NK-92 treated with Interleukin-12 subunit alpha and Interleukin-12 subunit beta, amount 100 ng/mL, for 24 hours (cell line): ENCODE measurements around the gene MAP3K2.

ENCODE experiments used
- DNase-seq: peaks from one replicate; lab custom pipeline; 2025; lab: John Stamatoyannopoulos, UW

MAP3K2 gene

DNA sequence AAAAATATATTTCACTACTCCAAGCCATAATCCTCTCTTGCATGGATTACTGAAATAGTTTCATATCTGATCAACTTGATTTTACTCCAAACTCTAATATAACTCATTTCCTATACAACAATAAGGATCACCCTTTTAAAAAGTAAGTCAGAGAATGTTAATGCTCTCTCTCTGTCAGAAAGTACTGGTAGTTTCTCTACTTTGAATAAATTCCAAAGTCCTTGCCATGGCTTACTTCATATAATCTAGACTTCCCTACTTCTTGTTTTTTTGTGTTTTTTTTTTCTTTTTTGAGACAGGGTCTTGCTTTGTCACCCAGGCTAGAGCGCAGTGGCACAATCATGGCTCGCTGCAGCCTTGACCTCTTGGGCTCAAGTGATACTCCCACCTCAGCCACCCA is 36.2 kb downstream of the MAP3K2 start:
- DNase-seq: no peak

DNA sequence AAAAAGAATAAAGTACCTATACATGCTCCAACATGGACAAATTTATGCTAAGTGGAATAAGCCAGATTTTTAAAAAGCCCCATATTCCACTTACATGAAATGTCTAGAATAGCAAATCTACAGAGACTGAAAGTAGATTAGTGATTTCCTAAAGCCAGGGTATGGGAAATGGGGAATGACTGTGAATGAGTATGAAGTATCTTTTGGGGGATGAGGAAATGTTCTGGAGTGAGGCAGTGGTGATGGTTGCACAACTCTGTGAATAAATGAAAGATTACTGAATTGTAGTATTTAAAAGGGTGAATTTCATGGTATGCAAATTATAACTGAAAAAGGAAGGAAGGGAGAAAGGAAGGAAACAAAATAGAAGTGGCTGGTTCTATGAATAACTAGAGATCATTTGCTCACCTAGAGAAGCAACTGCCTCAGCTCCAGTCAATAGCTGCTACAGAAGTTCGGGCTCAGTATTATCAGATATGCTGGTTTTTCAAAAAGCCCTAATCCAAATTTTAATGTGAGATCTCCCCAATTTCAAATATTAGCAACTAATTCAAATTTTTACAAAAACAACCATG is 39.3 kb downstream of the MAP3K2 start:
- DNase-seq: no peak

DNA sequence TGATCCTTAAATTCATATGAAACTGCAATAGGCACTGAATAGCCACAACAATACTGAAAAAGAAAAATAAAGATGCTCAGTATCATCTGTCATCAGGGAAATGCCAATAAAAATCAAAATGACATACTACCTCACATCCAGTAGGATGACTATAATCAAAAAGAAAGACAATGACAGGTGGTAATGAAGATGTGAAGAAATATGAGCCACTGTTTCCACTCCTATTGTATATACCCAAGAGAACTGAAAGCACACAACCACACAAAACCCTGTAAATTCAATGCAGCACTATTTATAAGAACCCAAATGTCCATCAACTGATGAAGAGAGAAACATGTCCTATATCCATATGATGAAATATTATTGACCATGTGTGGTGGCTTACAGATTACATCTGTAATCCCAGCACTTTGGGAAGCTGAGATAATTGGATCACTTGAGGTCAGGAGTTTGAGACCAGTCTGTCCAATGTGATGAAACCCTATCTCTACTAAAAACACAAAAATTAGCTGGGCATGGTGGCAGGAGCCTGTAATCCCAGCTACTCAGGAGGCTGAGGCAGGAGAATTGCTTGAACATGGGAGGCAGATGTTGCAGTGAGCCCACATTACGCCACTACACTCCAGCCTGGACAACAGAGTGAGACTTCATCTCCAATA is 39.9 kb downstream of the MAP3K2 start:
- no peak for DNase-seq

DNA sequence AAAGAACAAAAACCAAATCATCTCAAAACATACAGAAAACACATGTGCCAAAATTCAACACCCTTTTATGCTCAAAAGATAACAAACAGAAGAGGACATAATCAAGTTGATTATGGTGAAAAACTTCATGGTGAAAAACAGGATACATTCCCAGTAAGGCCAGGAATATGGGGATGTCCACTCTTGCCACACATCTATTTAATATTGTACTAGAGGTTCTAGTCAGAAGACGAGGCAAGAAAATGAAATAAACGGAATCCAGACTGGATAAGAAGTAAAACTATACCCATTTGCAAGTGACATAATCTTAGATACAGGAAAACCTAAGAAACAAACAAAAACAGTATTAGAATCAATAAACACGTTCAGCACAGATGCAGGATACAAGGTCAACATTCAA is 40.8 kb downstream of the MAP3K2 start:
- no peak for DNase-seq

DNA sequence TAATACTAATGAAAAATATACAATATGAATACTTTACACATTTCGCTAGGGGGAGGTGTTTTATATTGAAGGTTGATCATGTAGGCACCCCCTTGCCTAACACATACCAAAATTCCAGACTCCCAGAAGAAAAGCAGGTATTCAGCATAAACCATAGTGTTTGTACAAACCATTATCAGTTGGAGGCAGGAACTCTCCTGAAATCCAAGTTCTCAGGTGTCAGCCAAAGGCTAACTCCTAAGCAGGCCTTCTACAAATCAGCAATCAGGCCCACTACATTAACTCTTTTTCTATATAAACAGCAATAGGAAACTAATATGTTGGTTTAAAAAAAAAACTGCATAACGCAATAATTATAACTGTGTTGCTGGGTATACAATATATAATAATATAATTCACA is 44.5 kb downstream of the MAP3K2 start:
- DNase-seq: no peak

DNA sequence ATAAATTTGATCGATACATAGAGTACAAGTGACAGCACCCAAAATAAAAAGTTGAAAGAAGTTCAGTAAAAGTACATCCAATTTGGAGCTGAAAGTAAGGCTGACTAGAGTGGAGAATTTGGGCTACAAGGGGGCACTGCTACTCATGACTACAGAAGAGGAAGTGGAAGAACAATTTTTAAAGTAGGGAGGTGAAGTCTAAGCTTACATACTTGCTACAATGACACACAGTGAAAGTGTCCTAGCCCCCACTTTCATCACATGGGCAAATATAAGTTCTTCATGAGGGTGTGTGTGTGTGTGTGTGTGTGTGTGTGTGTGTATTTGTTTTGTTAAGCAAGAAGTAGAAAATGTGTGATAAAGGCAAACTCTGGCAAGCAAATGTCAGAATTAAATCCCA is 45.7 kb downstream of the MAP3K2 start:
- DNase-seq: no peak

DNA sequence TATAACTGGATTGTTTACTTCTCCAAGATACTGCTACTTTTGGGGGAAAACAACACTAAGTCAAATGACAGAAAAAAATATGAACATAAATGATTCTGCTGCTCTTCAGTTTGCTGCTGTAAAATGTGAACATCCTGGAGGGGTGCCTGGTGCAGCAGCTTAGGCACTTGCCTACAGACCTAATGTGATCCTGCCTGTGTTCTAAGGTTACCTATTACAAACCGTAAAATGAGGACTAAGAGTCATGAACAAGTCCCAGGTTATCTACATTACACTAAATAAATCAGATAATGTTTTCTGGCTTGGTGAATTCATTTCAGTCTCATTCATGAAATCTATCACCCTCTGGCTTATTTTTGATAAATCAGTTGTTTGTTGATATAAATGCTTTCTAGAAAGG is 55.4 kb downstream of the MAP3K2 start:
- no peak for DNase-seq

DNA sequence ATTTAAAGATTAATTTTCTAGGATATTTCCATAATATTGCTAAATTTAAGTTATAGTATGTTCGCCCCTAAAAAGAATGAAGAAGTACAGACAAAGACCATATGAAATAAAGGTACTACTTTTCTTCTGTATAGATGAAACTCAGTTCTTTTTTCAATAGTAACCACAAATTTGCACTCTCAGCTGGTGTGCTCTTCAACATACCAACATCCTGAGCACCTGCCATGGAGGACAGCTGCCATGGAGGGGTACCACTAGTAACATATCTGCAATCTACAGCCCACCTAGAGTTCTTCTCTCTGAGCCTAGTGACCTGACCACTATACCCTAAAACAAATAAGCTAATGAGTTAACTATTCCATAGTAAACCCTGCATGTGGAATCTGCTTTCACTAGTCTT is 57.0 kb downstream of the MAP3K2 start:
- no peak for DNase-seq

DNA sequence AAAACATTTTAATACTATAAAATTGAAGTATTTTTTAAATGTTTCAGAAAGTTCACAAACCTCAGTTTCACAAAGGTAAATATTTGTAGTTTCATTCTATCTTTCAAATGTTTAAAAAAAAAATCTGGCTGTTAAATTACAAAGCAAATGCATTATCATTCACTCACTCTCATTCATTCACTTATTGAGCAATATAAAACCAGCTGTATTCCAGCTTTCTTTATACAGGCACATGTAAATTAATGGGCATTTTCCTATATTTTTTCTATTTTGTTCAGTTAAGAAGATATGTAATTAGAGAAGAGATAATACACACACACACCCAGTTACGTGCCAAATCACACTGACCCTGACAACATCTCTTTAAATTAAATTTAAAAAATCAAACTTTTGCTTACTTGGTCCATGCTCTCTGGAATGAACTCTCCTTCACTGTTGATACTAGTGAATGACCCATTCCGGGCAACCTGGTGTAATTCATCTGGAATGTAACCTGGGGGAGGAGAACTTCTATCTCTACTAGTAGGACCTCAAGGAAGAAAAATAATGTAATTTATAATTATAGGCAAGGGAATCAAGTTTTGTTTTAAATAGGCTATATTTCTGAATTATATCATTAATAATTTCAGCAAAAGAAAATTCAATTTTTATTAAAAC is 61.4 kb downstream of the MAP3K2 start:
- DNase-seq: no peak

DNA sequence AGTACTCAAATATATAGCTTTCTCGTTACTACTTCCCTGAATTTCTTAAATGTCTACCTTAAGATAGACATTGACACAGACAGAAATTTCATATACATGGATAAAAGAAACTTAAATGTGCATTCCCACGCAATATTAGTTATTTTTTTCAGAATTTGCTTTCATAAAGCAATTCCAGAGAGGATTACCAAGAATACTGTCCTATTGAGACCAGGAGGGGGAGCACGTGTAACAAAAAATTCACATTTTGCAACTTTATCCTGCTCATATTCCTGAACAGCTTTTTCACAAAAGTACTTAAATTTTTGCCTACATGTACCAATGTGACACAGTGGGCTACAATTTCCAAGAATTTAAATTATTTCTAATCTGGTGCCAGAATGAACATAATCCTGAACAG is 63.1 kb downstream of the MAP3K2 start:
- DNase-seq: no peak

DNA sequence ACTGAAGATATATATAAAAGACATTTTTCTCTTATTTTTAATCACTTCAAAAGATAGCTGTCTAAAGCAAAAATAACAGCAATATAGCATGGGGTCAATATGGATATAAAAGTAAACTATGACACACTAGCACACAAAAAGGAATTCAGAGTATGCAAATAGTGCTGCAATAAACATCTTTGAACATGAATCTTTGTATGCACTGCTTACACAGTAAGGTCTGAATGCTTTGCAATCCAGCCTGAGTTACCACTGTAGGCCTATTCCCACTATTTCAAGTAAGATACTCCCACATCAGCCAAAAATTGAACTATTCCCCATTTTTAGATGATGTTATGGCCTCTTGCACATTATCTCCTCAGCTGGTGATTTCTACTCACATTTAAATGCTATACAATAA is 66.5 kb downstream of the MAP3K2 start:
- no peak for DNase-seq

DNA sequence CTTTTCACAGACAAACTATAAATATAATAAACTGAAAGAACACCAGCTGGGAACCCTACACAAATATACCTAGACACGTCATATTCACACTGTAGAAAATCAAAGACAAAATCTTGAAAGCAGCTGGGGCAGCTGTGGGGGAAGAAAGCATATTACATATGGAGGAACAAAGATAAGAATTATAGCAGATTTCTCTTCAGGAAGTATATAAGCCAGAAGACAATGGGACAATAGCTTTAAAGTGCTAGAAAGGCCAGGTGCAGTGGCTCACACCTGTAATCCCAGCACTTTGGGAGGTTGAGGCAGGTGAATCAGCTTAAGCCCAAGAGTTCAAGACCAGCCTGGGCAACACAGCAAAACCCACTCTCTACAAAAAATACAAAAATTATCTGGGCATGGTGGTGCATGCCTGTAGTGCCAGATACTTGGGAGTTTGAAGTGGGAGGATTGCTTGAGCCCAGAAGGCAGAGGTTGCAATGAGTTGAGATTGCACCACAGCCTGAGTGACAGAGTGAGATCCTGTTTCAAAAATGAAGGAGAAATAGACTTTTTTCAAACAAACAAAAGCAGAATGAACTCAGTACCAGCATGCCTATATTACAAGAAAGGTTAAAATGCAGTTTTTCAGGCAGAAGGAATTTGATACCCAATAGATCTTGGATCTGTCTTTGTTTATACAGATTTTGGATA is 67.0 kb downstream of the MAP3K2 start:
- DNase-seq: no peak

DNA sequence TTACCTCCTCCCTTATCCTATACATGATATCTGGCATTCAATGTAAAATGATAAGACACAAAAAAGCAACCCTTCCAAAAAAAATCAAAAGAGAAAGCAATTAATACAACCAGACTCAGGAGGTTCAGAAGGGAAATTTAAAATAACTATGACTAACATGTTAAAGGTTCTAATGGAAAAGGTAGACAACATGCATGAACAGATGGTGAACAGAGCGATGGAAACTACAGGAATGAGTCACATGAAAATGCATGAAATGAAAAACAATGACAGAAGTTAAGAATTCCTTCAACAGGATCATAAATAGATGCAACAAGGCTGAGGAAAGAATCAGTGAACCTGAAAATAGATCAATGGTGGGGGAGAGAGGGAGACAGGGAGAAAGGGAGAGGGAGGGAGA is 67.7 kb downstream of the MAP3K2 start:
- no peak for DNase-seq

DNA sequence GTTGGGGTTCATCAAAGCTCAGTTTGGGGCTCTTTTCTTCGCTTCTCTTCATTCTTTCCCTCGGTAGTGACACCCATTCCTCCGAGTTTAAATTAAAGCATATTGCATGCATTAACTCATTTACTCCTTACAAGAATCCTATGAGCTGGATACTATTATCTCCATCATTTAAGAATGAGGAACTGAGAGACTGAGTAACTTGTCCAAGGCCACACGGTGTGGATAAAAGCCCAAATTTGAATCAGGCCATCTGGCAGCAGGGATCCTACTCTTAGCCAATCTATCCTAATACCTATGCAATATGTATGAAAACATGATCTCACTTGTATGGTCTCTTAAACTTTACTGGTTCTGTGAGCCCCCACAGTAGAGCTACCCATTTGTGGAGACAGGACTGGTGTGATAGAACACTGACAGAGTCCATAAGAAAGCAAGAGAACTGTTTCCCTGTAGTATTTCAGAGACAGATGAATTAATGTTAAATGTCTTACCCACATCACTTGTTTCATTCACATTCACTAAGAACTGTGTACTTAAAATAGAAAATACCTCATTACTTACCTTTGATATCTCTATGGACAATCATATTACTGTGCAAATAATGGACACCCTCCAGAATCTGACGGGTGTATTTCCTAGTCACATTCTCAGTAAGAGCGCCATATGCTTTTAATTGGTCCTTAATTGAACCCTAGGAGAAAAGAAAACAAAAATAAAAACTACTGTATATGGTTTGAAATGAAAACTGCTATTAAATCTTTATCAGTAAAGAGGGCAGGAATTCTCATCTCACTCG is 73.4 kb downstream of the MAP3K2 start:
- no peak for DNase-seq

DNA sequence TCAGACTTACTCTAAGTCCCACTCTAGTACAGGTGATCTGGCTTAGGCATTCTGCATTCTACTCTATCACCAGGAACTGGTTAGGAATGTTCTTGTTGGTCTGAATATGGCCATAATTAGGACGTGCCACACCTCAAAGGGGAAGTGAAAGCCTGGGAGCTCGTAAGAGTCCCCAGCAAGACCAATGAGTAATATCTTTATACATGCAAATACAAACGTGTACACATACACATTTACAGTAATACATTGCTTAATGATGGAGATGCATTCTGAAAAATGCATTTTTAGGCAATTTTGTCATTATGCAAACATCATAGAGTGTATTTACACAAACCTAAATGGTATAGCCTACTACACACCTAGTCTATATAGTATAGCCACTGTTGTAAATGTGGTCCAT is 74.4 kb downstream of the MAP3K2 start:
- DNase-seq: no peak

DNA sequence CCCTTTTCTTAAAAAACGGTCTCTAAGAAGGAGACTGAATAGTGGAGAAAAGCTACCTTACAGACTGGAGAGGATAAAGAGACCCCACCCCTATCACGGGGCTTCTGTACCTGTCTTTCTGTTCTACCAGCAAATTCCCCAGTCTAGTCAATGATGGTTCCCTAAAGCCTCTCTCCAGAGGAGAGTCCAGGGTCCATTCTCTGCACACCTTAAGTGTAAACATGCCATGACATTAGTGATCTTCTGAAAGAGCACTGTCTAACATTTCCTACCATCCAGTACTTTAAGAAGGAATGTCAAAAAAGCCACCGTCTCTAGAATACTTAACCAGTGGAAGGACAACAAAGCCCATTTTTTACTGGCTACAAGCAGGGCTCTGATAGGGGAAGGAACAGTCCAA is 76.8 kb downstream of the MAP3K2 start:
- DNase-seq: no peak

DNA sequence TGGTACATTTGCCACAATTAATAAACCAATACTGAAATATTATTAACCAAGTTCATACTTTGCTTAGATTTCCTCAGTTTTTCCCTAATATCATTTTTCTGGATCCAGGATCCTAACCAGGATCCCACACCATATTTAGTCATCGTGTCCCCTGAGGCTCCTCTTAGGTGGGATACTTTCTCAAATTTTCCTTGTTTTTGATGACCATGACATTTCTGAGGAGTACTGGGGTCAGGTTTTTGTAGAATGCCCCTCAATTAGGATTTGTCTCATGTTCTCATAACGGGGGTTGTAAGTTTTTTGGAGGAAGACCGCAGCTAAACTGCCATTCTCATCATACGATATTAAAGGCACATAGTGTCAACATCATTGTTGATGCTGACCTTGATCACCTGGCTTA is 78.3 kb downstream of the MAP3K2 start:
- DNase-seq: no peak

DNA sequence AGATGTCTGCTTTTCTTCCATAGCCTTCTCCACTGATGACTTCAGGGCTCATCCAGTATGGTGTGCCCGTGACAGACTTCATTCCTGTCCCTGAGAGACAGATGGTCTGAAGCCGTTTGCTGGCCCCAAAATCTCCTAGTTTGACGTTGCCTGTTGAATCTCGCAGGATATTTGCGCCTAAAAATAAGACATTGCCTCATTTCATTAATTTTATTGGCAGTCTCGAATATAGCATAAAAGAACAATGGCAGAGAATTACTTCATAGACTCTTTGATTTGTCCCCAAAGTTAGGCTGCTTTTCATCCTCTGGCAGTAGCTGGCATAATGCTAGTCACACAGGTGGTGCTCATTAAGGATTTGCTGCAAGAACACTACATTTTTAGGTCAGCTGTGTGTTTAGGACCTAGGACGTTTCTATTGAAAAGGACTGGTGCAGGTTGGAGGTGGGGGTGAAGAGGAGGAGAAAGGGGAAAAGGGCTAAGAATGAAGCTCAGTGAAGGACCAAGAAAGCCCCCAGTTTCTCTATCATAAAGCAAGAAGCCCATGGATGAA is 79.1 kb downstream of the MAP3K2 start:
- no peak for DNase-seq

DNA sequence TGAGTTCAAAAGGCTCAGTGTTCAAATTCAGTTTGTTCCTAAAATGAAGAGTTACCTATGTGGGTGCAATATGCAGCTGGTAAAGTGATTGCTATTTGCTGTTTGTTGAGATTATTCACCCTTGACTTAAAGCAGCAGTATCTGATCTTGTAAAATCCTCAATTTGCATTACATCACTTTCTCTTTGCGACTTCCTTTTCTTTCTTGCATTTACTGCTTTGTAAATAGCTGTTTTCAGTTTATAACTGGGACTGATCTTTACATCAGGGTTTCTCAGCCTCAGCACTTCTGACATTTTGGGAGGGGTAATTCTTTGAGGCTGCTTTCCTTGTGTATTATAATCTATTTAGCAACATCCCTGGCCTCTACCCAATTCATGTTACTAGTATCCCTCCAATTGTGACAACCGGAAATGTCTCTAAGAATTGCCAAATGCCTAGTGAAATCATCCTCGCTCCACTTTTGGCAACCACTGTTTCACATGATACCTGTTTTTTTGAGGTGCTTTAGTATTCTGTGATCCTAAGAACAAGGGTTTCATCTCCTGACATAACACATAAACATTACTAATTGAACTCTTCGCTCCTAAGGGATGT is 81.7 kb downstream of the MAP3K2 start:
- DNase-seq: no peak

DNA sequence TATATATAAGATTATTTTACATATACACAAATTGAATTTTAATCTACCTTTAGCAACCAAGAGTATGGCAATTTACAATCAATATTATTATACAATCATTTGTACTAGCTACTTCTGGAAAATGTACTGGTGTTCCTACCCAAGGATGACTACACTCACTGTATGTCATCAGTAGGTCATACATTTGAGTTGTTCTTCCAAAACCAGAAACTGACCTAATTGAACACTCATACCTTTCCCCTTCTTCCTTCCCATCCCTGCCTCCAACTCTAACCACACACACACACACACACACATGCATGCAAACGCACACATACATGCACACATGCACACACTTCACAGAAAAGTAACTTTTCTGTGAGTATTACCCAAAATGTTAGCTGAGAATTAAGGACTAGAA is 85.6 kb downstream of the MAP3K2 start:
- no peak for DNase-seq

DNA sequence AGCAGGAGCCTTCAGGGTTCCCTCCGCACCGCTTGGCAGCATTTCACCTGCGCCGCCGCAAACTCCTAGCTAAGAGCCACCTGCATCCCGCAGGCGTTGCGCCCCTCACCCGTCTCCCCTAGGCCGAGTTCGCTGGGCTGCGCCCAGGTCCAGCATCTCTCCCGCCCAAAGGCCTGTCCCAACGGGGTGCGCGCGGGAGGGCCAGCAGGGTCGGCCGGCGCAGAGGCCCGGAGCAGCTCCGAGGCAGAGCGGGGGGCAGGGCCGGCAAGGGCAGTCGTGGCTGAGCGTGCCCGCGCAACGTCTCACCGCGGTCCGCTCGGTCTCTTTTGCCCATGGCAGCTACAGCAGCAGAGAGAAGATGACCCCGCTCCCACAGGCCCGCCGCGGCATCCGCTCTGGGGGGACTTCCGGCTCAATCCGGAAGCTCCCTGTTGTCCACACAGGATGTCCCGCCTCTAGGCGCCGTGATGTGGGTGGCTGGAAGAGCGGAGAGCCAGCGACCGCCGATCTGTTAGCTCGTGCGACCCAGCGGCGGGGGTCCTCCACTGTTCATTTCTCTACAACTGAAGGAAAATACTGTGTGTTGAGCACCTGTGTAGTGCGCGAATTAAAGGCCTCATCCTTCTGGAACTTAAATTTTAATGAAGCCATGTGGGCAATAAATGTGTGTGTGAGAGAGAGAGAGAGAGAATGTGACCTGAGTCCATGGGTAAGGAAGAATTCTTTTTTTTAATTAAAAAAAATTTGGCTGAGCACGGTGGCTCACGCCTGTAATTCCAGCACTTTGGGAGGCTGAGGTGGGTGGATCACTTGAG is 93.8 kb downstream of the MAP3K2 start, which contains the start of gene ERCC3:
Gene ERCC3 (minus strand): TSS at position 397 of the 815 bp plus-strand sequence. CDS start 63 bp downstream, at position 334.
- peak; percentile 79 for DNase-seq
